ENCODE results near the gene ATP1B2.
"Not testable (repeated sequence)": the region's sequence is repeated elsewhere in the genome, so short reads cannot be mapped to it uniquely, and the experiment has no call there.

Gene ATP1B2

DNA sequence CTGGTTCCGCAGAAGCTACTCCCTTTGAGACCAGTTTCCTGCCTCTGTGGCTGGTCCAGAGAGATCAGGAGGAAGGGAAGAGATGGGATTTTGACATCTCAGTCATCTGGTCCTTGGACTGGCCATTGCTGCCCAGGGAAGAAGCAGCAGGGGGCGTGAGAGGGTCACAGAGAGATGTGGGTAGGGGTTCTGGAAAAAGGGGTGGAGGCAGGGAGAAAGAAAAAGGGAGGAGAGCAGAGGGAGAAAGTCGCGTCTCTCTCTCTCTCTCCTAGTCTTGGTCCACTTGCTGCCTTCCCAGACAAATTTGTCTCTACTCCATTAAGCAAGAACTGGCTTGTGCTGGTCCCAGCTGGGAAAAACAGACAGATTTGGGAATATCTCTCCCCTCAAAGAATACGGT, 16.3 kb upstream of the ATP1B2 start:
- DNase-seq (ENCODE audit: low read depth), result no peak
- TF ChIP-seq, protein P1, sequence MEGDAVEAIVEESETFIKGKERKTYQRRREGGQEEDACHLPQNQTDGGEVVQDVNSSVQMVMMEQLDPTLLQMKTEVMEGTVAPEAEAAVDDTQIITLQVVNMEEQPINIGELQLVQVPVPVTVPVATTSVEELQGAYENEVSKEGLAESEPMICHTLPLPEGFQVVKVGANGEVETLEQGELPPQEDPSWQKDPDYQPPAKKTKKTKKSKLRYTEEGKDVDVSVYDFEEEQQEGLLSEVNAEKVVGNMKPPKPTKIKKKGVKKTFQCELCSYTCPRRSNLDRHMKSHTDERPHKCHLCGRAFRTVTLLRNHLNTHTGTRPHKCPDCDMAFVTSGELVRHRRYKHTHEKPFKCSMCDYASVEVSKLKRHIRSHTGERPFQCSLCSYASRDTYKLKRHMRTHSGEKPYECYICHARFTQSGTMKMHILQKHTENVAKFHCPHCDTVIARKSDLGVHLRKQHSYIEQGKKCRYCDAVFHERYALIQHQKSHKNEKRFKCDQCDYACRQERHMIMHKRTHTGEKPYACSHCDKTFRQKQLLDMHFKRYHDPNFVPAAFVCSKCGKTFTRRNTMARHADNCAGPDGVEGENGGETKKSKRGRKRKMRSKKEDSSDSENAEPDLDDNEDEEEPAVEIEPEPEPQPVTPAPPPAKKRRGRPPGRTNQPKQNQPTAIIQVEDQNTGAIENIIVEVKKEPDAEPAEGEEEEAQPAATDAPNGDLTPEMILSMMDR (IDR thresholded peaks at IDR 0.05; ENCODE audit: low read depth, low read length, missing control alignments), result peak; percentile 29
- H3K4me3 ChIP-seq (ENCODE audit: low read depth, low read length), result no peak overlapping the region

DNA sequence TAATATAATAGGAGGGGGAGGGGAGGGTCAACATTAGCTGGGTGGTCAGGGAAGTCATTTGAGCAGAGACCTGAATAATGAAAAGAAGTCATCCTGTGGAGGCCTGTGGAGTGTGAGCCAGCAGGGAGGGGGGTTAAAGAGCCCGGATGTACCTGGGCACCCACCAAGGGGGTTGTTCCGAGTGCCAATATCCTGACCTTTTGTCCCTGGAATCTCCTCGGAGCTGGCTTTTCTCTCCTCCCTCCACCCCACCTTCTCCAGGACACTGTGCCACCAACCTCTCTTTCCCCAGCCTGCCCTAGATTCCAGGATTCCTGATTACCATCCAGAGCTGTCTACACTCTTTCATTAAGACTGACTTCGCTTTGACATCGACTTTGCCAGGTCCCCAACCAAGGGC, 14.6 kb upstream of the ATP1B2 start:
- DNase-seq (ENCODE audit: low read depth), result no peak
- H3K4me3 ChIP-seq (ENCODE audit: low read depth, low read length), result no peak overlapping the region
- TF ChIP-seq, protein P1 (IDR thresholded peaks at IDR 0.05; ENCODE audit: low read depth, low read length, missing control alignments), result no peak

DNA sequence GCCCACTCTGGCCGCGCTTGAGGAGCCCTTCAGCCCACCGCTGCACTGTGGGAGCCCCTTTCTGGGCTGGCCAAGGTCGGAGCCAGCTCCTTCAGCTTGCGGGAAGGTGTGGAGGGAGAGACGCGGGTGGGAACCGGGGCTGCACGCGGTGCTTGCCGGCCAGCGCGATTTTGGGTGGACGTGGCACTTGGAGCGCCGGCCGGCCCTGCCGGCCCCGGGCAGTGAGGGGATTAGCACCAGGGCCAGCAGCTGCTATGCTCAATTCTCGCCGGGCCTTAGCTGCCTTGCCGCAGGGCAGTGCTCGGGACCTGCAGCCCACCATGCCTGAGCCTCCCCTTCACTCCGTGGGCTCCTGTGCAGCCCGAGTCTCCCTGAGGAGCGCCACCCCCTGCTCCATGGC, 9.9 kb upstream of the ATP1B2 start:
- TF ChIP-seq, protein P1 (IDR thresholded peaks at IDR 0.05; ENCODE audit: low read depth, low read length, missing control alignments), result no peak
- H3K4me3 ChIP-seq (ENCODE audit: low read depth, low read length), result no peak overlapping the region
- DNase-seq (ENCODE audit: low read depth), result no peak

DNA sequence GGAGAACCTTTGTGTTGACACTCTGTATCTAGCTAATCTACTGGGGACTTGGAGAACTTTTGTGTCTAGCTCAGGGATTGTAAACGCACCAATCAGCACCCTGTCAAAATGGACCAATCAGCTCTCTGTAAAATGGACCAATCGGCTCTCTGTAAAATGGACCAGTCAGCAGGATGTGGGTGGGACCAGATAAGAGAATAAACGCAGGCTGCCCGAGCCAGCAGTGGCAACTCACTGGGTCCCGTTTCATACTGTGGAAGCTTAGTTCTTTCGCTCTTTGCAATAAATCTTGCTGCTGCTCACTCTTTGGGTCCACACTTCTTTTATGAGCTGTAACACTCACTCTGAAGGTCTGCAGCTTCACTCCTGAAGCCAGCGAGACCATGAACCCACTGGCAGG, 9.1 kb upstream of the ATP1B2 start:
- not testable (repeated sequence) for DNase-seq (ENCODE audit: low read depth); H3K4me3 ChIP-seq (ENCODE audit: low read depth, low read length)

DNA sequence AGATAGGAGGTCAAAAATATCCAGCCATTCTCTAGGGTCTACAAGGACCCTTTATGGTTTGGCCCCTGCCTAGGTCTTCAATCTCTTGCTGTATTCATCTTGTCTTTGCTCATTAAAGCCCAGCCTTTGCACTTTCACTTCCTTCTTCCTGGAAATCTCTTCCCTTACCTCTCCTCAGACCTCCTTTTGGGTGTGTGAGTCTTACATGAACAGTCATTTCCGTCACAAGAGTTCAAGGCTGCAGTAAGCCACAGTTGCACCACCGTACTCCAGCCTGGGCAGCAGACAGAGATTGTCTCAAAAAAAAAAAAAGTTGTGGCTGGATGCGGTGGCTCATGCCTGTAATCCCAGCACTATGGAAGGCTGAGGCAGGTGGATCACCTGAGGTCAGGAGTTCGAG, 6.0 kb upstream of the ATP1B2 start:
- TF ChIP-seq, protein P1 (IDR thresholded peaks at IDR 0.05; ENCODE audit: low read depth, low read length, missing control alignments), result no peak
- DNase-seq (ENCODE audit: low read depth), result no peak
- no peak overlapping the region for H3K4me3 ChIP-seq (ENCODE audit: low read depth, low read length)

DNA sequence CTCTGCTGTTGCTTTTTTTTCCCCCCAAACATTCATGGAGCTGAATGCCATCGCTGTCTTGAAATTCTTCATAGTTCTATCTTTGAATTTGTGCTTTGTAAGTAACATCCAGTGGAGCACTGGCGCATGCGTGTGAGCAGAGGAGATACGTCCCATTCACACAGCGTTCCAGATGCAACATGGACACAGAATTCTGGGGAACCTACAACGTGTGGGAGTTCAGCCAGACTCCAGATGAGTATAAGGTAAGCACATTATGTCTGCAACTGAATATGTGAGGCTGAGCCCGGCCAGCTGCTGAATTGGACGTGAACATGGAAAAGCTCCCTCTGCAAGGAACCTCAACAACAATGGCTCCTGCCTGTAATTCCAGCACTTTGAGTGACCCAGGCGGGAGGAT, 4.3 kb upstream of the ATP1B2 start:
- no peak for DNase-seq (ENCODE audit: low read depth)
- H3K4me3 ChIP-seq (ENCODE audit: low read depth, low read length), result no peak overlapping the region
- TF ChIP-seq, protein P1 (IDR thresholded peaks at IDR 0.05; ENCODE audit: low read depth, low read length, missing control alignments), result no peak

DNA sequence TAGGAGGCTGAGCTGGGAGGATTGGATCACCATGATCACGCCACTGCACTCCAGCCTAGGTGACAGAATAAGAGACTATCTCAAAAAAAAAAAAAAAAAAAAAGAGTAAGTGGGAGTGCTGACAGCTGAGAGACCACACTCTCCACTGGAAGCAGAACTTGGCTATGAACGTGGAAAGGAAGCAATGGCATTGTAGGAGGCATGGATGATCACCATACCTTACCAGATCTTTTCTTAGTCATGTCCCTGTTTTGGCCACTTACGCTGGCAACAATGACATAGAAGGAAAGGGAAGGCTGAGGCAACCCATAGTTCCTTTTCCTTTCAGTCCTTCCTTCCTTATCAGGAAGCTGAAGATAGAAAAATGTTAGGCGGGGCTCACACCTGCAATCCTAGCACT, 3.7 kb upstream of the ATP1B2 start:
- TF ChIP-seq, protein P1 (IDR thresholded peaks at IDR 0.05; ENCODE audit: low read depth, low read length, missing control alignments), result no peak
- no peak overlapping the region for H3K4me3 ChIP-seq (ENCODE audit: low read depth, low read length)
- no peak for DNase-seq (ENCODE audit: low read depth)

Data from GM12864 (cell line).